ENCODE results near the gene KIAA0753.

DNA sequence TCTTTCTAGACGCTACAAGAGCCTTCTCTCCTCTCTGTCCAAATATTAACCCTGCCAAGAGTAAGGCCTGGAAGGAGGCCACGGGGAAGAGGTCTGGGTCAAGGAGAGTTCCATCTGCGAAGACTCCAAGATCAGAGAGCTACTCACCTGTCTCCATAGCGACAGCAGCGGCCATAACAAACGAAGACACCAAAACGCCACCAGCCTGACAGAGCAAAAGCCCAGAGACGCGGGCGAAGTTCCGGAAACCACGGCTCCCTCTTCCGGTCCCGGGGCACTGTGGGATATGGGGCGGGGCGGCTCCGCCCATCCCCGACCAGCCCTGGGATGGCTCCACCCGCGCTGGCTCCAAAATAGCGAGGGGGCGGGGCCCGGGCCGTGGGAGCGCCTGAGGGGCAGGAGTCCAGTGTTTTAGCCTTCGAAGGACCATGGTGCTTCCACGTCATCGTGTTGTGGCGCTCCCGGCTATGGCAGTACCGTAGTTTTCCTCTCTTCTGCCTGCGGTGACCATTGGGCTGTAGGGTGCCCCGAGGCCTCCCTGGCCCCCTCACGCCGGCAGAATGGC is 10.9 kb upstream of the KIAA0753 start, which contains the start of the genes C17orf100 and MED31:
- TF ChIP-seq, protein P1, sequence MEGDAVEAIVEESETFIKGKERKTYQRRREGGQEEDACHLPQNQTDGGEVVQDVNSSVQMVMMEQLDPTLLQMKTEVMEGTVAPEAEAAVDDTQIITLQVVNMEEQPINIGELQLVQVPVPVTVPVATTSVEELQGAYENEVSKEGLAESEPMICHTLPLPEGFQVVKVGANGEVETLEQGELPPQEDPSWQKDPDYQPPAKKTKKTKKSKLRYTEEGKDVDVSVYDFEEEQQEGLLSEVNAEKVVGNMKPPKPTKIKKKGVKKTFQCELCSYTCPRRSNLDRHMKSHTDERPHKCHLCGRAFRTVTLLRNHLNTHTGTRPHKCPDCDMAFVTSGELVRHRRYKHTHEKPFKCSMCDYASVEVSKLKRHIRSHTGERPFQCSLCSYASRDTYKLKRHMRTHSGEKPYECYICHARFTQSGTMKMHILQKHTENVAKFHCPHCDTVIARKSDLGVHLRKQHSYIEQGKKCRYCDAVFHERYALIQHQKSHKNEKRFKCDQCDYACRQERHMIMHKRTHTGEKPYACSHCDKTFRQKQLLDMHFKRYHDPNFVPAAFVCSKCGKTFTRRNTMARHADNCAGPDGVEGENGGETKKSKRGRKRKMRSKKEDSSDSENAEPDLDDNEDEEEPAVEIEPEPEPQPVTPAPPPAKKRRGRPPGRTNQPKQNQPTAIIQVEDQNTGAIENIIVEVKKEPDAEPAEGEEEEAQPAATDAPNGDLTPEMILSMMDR (conservative IDR thresholded peaks at IDR 0.05; ENCODE audit: low read length), result no peak
- no peak for TF ChIP-seq EZH2phosphoT487 (IDR thresholded peaks at IDR 0.05; ENCODE audit: borderline replicate concordance, low read depth, low read length)

All from OCI-LY7 (cell line).